Heart right ventricle (tissue), 16 donors: ENCODE measurements around the gene CHIC2. TPM values are rescaled to one million over a fixed set of nuclear protein-coding genes. Genes with fewer than 3 reads are reported as not detected.

Experiments used
- ATAC-seq, 8 donors: fragments of 200-7000 bp; cut with Tn5 transposase; one replicate each; pipeline ENCODE4 v1.9.1; 2020; ENCODE audit warnings: mild to moderate bottlenecking in 8 of 8, moderate library complexity in 8 of 8, moderate number of reproducible peaks in 1 of 8
- DNase-seq, 2 donors: peaks; one replicate each; pipeline ENCODE4 v3.0.0-alpha.2; 2020
- H3K27ac ChIP-seq, 10 donors: fragments of 200-600 bp; sonication (generic) in 2 of 10; one replicate each; pipeline versions ENCODE4 v1.5.0 to v1.8.0; 2020 to 2022; ENCODE audit warnings: mild to moderate bottlenecking in 3 of 10
- H3K27me3 ChIP-seq, 7 donors: fragments of 200-600 bp; one replicate each; pipeline ENCODE4 v1.8.0; 2021 to 2022; ENCODE audit warnings: mild to moderate bottlenecking in 2 of 7
- H3K36me3 ChIP-seq, 9 donors: fragments of 200-600 bp; sonication (generic) in 1 of 9; one replicate each; pipeline versions ENCODE4 v1.5.0 to v1.8.0; 2020 to 2022; ENCODE audit warnings: mild to moderate bottlenecking in 2 of 9
- H3K4me1 ChIP-seq, 9 donors: fragments of 200-600 bp; sonication (generic) in 1 of 9; one replicate each; pipeline versions ENCODE4 v1.5.0 to v1.8.0; 2020 to 2022; ENCODE audit warnings: mild to moderate bottlenecking in 4 of 9
- H3K4me3 ChIP-seq, 10 donors: fragments of 200-600 bp; sonication (generic) in 2 of 10; one replicate each; pipeline versions ENCODE4 v1.5.0 to v1.8.0; 2020 to 2022; ENCODE audit warnings: mild to moderate bottlenecking in 7 of 10, moderate library complexity in 2 of 10
- H3K9me3 ChIP-seq, 11 donors: fragments of 200-600 bp in 10 of 11; sonication (generic) in 2 of 11; one replicate each; pipeline versions ENCODE4 v1.5.0 to v1.8.0; 2013 to 2022; ENCODE audit warnings: mild to moderate bottlenecking in 2 of 11, control low read depth in 1 of 11, moderate library complexity in 1 of 11
- CTCF ChIP-seq, 9 donors: fragments of 200-600 bp; sonication (generic) in 2 of 9; IDR thresholded peaks; one replicate each; pipeline versions ENCODE4 v1.5.0 to v1.8.0; 2021 to 2022; ENCODE audit warnings: antibody characterized with exemption in 9 of 9, mild to moderate bottlenecking in 5 of 9, moderate library complexity in 1 of 9
- WGBS, 2 donors: extraction: QIAGEN DNeasy Blood & Tissue Kit; methylation state at CpG; one replicate each; pipeline ENCODE4 v1.1.7; 2013; ENCODE audit warnings: inconsistent platforms in 1 of 2; 5-methylcytosine and 5-hydroxymethylcytosine counted together
- intact Hi-C, 10 donors: fragments of 100-400 bp; cut with DNase I; formaldehyde crosslinking; loops; one replicate each; pipeline versions ENCODE4 v1.11.1 to v1.14.2; 2022
- polyA plus RNA-seq, 2 donors: library from polyadenylated mRNA; stranded (reverse); fragments of 200-250 nt; gene quantifications; one replicate each; pipeline ENCODE4 v1.2.3, GENCODE V29; 2013
- total RNA-seq, 10 donors: library from RNA; stranded (reverse); fragmentation: NEBNext Ultra II Directional in 3 of 10; extraction: Animal tissue kit (Norgen Biotek cat#: 25700) in 3 of 10; gene quantifications; one replicate each; pipeline versions ENCODE4 v1.2.1 to v1.2.4, GENCODE V29; 2021 to 2023
- donor health status: Arrhythmogenic right ventricular cardiomyopathy.
- donor health status: ischemic (EF 13 %, LVEDD 7.1; RV severe dilation, severe dysfunction).
- donor health status: healthy with polysubstance abuse.
- donor health status: DM: no; HTN: yes; CAD: no.
- donor health status: DM: no; HTN: no; CAD: no.
- donor health status: ischemic (EF 25% LVEDD 6.9; RV normal size, moderate dysfunction).
- donor health status: ischemic (EF 25% LVEDD 5.7; RV mildly dilated, moderate dysfunction).
- donor health status: healthy.
- donor health status: DM: yes; HTN: yes; CAD: no.
- donor health status: Ischemic cardiomyopathy.
- donor health status: ischemic (EF 35%, LVEDD 5.7; RV mildly dilated, moderate dysfunction).
- donor health status: nonischemic (EF 11% LVEDD 7.7; RV severe dilation, severe dysfunction).
- donor health status: DM: yes; HTN: yes; CAD: no.
- donor health status: PGD.
- donor health status: ischemic (EF 29% LVEDD 5.4; RV normal size, mild dysfunction).
- donor health status: nonischemic (EF 23%, LVEDD 6.1; RV moderate dilation, normal function).

The CHIC2 gene
- total and polyA plus RNA-seq, 12 donors: 5.6 to 13.5 (median 9.3) TPM

DNA sequence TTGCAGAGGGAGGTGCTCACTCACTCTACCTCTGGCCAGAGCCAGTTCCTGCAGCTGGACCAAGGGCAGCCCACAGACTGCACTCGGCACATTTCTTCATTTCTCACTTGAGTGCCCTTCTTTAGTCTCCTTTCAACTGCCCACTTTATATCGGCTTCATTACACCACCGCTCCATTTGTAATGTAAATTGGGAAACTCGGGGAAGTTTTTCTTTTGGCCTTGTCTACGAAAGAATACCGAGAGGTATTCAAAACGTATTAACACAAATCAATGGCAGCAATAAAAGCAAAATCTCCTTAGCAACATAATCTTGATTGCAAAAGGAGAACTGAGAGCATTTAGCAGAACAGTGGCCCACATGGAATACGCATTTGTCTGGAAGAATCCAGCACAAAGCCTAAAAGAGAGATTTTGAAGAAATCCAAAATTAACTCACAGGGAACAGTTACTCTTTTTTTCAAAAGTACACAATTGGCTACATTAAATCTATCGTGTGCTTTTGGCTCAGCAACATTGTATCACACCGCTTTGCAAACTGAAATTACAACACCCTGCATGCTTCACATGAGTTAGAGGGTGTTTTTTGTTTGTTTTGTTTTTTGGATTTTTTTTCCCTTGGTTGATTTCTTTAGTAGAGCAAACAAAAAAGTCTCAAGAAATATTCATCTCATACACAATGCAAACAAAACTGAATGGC lies 62.6 kb downstream of the CHIC2 start:
- Histone ChIP-seq H3K4me1 (peaks cover 0 to 16% (median 0%) of the 10 kb centered on the region in 9 donors), H3K27me3 (no peaks in the 10 kb centered on the region), H3K36me3 (peaks cover 0 to 48% (median 0%) of the 10 kb centered on the region in 9 donors), H3K27ac (no peak overlapping the region), H3K9me3 (no peaks in the 10 kb centered on the region), H3K4me3 (no peak overlapping the region)
- DNase-seq: no peak
- 94% methylated on average over 10 of the region's 10 CpGs for WGBS, 2 donors
- intact Hi-C loops: no loop called here
- ATAC-seq: no peak
- TF ChIP-seq CTCF (IDR thresholded peaks at IDR 0.05): no peak

DNA sequence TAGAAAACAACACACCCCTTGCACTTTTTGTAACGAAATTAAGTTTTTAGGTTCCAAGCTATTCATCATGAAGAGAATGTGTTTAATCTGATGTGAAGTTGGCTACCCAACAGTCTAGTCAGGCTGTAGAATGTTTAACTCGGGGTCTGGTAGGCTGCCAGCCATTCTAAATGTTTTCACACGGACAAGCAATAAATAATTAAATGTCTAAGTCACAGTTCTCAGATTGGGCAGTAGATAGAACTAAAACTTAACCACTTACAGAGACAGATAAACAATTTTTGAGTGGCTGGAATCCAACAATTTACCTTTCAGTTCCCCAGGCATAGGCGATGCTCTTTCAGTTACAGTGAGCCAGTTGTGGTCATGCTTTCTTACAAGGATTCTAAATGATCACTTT lies 66.5 kb downstream of the CHIC2 start:
- Histone ChIP-seq H3K36me3 (peaks cover 0 to 29% (median 0%) of the 10 kb centered on the region in 9 donors), H3K27ac (no peak overlapping the region), H3K4me3 (no peak overlapping the region), H3K27me3 (no peaks in the 10 kb centered on the region), H3K4me1 (peaks cover 0 to 24% (median 0%) of the 10 kb centered on the region in 9 donors), H3K9me3 (no peaks in the 10 kb centered on the region)
- no peak for TF ChIP-seq CTCF (IDR thresholded peaks at IDR 0.05)
- DNase-seq: no peak
- intact Hi-C loops: loop anchor here in 1 of 10 donors (10.0 kb wide), 1 partner anchor 53 kb away; no protein-coding TSS in a partner anchor
- no peak for ATAC-seq
- WGBS, 2 donors: 79 to 83% methylated on average over 4 of the region's 4 CpGs

DNA sequence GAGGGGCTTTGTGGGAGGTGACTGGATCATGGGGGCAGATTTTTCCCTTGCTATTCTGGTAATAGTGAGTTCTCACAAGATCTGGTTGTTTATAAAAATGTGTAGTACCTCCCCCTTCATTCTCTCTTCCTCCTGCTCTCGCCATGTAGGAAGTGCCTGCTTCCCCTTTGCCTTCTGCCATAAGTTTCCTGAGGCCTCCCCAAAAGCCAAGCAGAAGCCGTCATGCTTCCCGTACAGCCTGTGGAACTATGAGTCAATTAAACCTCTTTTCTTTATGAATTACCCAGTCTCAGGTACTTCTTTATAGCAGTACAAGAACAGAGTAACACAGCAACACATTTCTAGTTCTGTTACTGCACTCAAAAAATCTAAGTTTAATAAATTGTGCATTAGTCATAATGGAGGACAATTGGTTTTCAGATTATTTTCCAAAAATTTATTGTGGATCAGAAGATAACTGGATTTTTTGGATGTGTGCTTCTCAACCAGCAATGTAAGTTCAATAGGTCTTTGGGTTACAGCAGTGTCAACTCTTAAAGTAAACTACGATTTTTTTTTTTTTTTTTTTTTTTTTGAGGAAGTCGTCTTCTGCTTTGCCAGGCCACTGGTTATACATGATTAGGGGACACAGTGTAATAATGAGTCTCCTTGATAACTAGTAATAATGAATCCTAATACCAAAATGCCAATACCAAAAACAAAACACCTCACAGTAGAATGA lies 69.9 kb downstream of the CHIC2 start:
- Histone ChIP-seq H3K9me3 (no peaks in the 10 kb centered on the region), H3K27me3 (no peaks in the 10 kb centered on the region), H3K4me3 (no peak overlapping the region), H3K36me3 (peaks cover 0 to 11% (median 0%) of the 10 kb centered on the region in 9 donors), H3K4me1 (peaks cover 0 to 24% (median 0%) of the 10 kb centered on the region in 9 donors), H3K27ac (peak overlapping the region in 1 of 10 donors; percentile 59)
- no peak for TF ChIP-seq CTCF (IDR thresholded peaks at IDR 0.05)
- ATAC-seq (no peak), DNase-seq (no peak)
- intact Hi-C loops: loop anchor here in 1 of 10 donors (10.0 kb wide), 1 partner anchor 50 kb away; no protein-coding TSS in a partner anchor
- 74 to 76% methylated on average over 5 of the region's 5 CpGs for whole genome bisulfite sequencing, 2 donors

DNA sequence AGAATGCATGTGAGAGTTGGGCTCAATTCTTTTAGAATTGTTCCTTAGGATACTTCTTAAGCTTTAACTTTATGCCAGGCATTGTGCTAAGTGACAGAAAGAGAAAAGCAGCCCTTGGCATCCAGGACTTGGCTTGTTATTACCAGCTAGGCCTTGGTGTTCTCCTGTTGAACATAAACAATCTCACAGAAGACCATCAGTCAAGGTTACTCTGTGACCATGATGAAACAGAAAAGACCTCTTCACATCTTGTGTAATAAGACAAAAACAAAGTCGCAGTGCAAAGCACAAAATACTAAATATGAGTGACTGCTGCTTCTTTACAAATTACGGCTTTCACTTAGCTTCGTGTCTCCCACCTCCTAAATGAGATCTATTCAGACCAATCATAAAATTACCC lies 71.6 kb downstream of the CHIC2 start:
- no peak for ATAC-seq
- WGBS, 2 donors: 96 to 98% methylated on average over 3 of the region's 3 CpGs
- Histone ChIP-seq H3K27ac (no peak overlapping the region), H3K9me3 (no peaks in the 10 kb centered on the region), H3K4me3 (no peak overlapping the region), H3K27me3 (no peaks in the 10 kb centered on the region), H3K36me3 (no peaks in the 10 kb centered on the region), H3K4me1 (peaks cover 0 to 24% (median 0%) of the 10 kb centered on the region in 9 donors)
- no peak for DNase-seq
- no peak for TF ChIP-seq CTCF (IDR thresholded peaks at IDR 0.05)
- intact Hi-C loops: loop anchor here in 1 of 10 donors (10.0 kb wide), 1 partner anchor 48 kb away; no protein-coding TSS in a partner anchor
